ENCODE measurements around the gene DCLK3. TPM values are rescaled to one million over a fixed set of nuclear protein-coding genes. Genes with fewer than 3 reads are reported as not detected.

The DCLK3 gene
- total and polyA plus RNA-seq, 2 of the 4 experiments (the other 2 are of a cell fraction) = not detected

GRCh38 chr3:36669764-36670163 lies 94.6 kb downstream of the DCLK3 start:
- TF ChIP-seq FOS (IDR thresholded peaks at IDR 0.05; ENCODE audit: low read depth, low read length) (no peak), MAFK (IDR thresholded peaks at IDR 0.05; ENCODE audit: low read depth, low read length) (peak; percentile 89)
- Histone ChIP-seq H2AK5ac (ENCODE audit: low read depth, low read length) (no peak overlapping the region), H3K79me1 (ENCODE audit: low read depth in 1 of 2, low read length in 2 of 2) (no peaks in the 10 kb centered on the region), H3K56ac (ENCODE audit: extremely low read depth, insufficient read depth, low read length) (no peak overlapping the region), H3K4me2 (ENCODE audit: low read depth, low read length) (no peak overlapping the region), H4K20me1 (ENCODE audit: insufficient read depth, low read length) (no peaks in the 10 kb centered on the region), H2BK20ac (ENCODE audit: low read depth, low read length) (no peak overlapping the region), H3K18ac (ENCODE audit: low read depth, low read length) (no peak overlapping the region), H3K14ac (replicated peaks; ENCODE audit: low read depth, low read length) (no peak overlapping the region), H2AFZ (replicated peaks; ENCODE audit: low read length, poor library complexity) (no peak overlapping the region), H2AK9ac (replicated peaks; ENCODE audit: low read depth, low read length, poor library complexity) (no peak overlapping the region), H2BK15ac (ENCODE audit: low read depth, low read length) (no peak overlapping the region), H3K4me1 (ENCODE audit: control insufficient read depth, insufficient read depth, low read length) (no peaks in the 10 kb centered on the region), H3K23ac (ENCODE audit: low read depth, low read length) (no peak overlapping the region), H2BK5ac (ENCODE audit: low read depth, low read length, poor library complexity, severe bottlenecking) (no peak overlapping the region), H3K27me3 (ENCODE audit: control insufficient read depth, insufficient read depth, low read length) (no peaks in the 10 kb centered on the region), H4K91ac (ENCODE audit: insufficient read depth, low read depth, low read length) (no peak overlapping the region), H3K4me3 (ENCODE audit: insufficient read depth, low read depth, low read length) (no peak overlapping the region), H3K9ac (ENCODE audit: low read depth, low read length) (no peak overlapping the region), H4K5ac (ENCODE audit: low read depth, low read length) (no peak overlapping the region), H3K9me3 (ENCODE audit: control insufficient read depth, insufficient read depth, low read length) (no peaks in the 10 kb centered on the region), H3K36me3 (ENCODE audit: control insufficient read depth, insufficient read depth, low read length) (no peaks in the 10 kb centered on the region), H3K9me1 (ENCODE audit: insufficient read depth, low read length) (no peaks in the 10 kb centered on the region), H2BK120ac (ENCODE audit: low read depth, low read length) (no peak overlapping the region), H4K8ac (ENCODE audit: low read depth in 2 of 2, low read length in 2 of 2) (no peak overlapping the region), H3K4ac (ENCODE audit: low read depth, low read length) (no peak overlapping the region), H3K27ac (ENCODE audit: insufficient read depth, low read length) (no peak overlapping the region)
- DNase-seq = no peak
- WGBS, 2 experiments (ENCODE audit: extremely low coverage in 2 of 2, insufficient read length in 1 of 2) = no CpG with 5 or more reads among the region's 3 CpGs
- CTCF ChIA-PET = no interaction called here
- dilution Hi-C loops (cut with HindIII; ENCODE audit: low sequenced_read_pairs, unreplicated experiment) = no loop called here
- ATAC-seq (ENCODE audit: low read depth) = no peak
- in situ Hi-C loops (cut with MboI; ENCODE audit: low sequenced_read_pairs) = no loop called here
- no TSS peak for BruUV-seq (replicated peaks)
- intact Hi-C loops (cut with micrococcal nuclease) = no loop called here
- POLR2A ChIA-PET (ENCODE audit: unreplicated experiment) = no interaction called here
